Measurements from ENCODE around the gene SLC15A3.

DNA sequence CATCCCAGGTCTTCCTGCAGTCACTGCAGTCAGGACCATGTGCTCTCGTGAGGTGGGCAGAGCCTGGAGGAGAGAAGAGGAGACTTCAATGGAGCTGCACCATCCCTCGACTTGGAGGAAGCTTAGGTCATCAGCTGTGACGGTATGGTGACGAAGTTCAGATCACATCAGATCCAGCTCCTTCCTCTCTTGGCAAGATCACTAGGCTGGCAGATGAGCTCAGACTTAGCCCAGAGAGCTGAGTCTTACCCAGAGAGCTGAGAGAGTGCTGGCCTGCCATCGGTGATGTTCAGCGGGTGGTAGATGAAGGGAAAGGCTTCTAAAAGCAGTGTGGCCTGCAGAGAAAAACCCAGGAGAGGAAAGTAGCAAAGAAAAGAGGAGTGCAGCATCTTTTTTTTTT lies 1.8 kb upstream of the SLC15A3 start:
- no peak for TF ChIP-seq ESRRG (CRISPR knock-in tag; IDR thresholded peaks at IDR 0.05)
- TF ChIP-seq, protein P1, sequence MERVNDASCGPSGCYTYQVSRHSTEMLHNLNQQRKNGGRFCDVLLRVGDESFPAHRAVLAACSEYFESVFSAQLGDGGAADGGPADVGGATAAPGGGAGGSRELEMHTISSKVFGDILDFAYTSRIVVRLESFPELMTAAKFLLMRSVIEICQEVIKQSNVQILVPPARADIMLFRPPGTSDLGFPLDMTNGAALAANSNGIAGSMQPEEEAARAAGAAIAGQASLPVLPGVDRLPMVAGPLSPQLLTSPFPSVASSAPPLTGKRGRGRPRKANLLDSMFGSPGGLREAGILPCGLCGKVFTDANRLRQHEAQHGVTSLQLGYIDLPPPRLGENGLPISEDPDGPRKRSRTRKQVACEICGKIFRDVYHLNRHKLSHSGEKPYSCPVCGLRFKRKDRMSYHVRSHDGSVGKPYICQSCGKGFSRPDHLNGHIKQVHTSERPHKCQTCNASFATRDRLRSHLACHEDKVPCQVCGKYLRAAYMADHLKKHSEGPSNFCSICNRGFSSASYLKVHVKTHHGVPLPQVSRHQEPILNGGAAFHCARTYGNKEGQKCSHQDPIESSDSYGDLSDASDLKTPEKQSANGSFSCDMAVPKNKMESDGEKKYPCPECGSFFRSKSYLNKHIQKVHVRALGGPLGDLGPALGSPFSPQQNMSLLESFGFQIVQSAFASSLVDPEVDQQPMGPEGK (CRISPR knock-in tag; IDR thresholded peaks at IDR 0.05; ENCODE audit: borderline replicate concordance) = no peak
- no peak for TF ChIP-seq ZNF565 (CRISPR knock-in tag; conservative IDR thresholded peaks at IDR 0.05; ENCODE audit: low read depth)
- TF ChIP-seq TOX (CRISPR knock-in tag; IDR thresholded peaks at IDR 0.05; ENCODE audit: borderline replicate concordance) = no peak
- TF ChIP-seq ZFP3 (CRISPR knock-in tag; IDR thresholded peaks at IDR 0.05) = no peak
- TF ChIP-seq, protein P2, sequence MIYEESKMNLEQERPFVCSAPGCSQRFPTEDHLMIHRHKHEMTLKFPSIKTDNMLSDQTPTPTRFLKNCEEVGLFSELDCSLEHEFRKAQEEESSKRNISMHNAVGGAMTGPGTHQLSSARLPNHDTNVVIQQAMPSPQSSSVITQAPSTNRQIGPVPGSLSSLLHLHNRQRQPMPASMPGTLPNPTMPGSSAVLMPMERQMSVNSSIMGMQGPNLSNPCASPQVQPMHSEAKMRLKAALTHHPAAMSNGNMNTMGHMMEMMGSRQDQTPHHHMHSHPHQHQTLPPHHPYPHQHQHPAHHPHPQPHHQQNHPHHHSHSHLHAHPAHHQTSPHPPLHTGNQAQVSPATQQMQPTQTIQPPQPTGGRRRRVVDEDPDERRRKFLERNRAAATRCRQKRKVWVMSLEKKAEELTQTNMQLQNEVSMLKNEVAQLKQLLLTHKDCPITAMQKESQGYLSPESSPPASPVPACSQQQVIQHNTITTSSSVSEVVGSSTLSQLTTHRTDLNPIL (CRISPR knock-in tag; IDR thresholded peaks at IDR 0.05; ENCODE audit: low read depth) = no peak
- no peak for TF ChIP-seq ARNTL (CRISPR knock-in tag; IDR thresholded peaks at IDR 0.05; ENCODE audit: borderline replicate concordance, low read depth)
- TF ChIP-seq RARB (CRISPR knock-in tag; IDR thresholded peaks at IDR 0.05) = no peak
- TF ChIP-seq, protein P3, sequence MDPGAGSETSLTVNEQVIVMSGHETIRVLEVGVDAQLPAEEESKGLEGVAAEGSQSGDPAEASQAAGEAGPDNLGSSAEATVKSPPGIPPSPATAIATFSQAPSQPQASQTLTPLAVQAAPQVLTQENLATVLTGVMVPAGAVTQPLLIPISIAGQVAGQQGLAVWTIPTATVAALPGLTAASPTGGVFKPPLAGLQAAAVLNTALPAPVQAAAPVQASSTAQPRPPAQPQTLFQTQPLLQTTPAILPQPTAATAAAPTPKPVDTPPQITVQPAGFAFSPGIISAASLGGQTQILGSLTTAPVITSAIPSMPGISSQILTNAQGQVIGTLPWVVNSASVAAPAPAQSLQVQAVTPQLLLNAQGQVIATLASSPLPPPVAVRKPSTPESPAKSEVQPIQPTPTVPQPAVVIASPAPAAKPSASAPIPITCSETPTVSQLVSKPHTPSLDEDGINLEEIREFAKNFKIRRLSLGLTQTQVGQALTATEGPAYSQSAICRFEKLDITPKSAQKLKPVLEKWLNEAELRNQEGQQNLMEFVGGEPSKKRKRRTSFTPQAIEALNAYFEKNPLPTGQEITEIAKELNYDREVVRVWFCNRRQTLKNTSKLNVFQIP (CRISPR knock-in tag; IDR thresholded peaks at IDR 0.05; ENCODE audit: borderline replicate concordance, low read depth) = no peak
- no peak for TF ChIP-seq GLIS3 (CRISPR knock-in tag; IDR thresholded peaks at IDR 0.05)
- TF ChIP-seq BACH2 (CRISPR knock-in tag; IDR thresholded peaks at IDR 0.05; ENCODE audit: borderline replicate concordance) = no peak
- no peak for TF ChIP-seq ZFP30 (CRISPR knock-in tag; IDR thresholded peaks at IDR 0.05)
- TF ChIP-seq ZC3H10 (CRISPR knock-in tag; IDR thresholded peaks at IDR 0.05) = no peak
